K562 (cell line): ENCODE data around the gene GCNT4. TPM values are rescaled to one million over a fixed set of nuclear protein-coding genes. Genes with fewer than 3 reads are reported as not detected.

ENCODE experiments used
- ATAC-seq: fragments of 200-7000 bp; cut with Tn5 transposase; 3 replicates; pipeline ENCODE4 v1.9.1; 2020; ENCODE audit warnings: moderate library complexity
- BruUV-seq: library from RNA; stranded (reverse); fragments of 400-500 nt; replicated peaks from 2 replicates; lab custom pipeline; 2021; lab: Mats Ljungman, UMichigan
- CTCF ChIA-PET: fragments of 300-600 bp; formaldehyde crosslinking; extraction: SDS; loops from one replicate; lab custom pipeline; 2021; ENCODE audit warnings: low intra/inter-chr PET ratio; lab: Yijun Ruan, JAX
- POLR2A ChIA-PET: fragments of 300-600, 350-650 bp; sonication (Branson Sonifier 250); formaldehyde crosslinking; extraction: SDS; loops from one replicate; lab custom pipeline; 2021; ENCODE audit warnings: antibody characterized with exemption, inconsistent platforms; lab: Yijun Ruan, JAX
- DNase-seq, 4 experiments: peaks; one replicate each; pipeline versions ENCODE4 v3.0.0 to v3.0.0-alpha.2; 2011 to 2018; ENCODE audit warnings: low spot score in 3 of 4, mixed read lengths in 3 of 4; ENCODE audit errors: extremely low read depth in 1 of 4
- FAIRE-seq: peaks from 2 replicates; lab custom pipeline; 2011; peaks lifted over from hg19 to GRCh38; lab: Jason Lieb, UNC
- H2AFZ ChIP-seq: 2 replicates; pipeline ENCODE4 v1.6.0; 2011; ENCODE audit warnings: low read depth, low read length, control low read depth, inconsistent platforms
- H3K27ac ChIP-seq: fragments of 200-600 bp; 3 replicates; pipeline ENCODE4 v1.8.0; 2011; ENCODE audit warnings: low read depth, mild to moderate bottlenecking, control low read depth, inconsistent platforms, low read length, moderate library complexity, mixed read lengths; ENCODE audit errors: extremely low read depth
- H3K27me3 ChIP-seq, 2 experiments: fragments of 300-600 bp in 1 of 2; 2 replicates in 1 of 2; 3 replicates in 1 of 2; pipeline versions ENCODE4 v1.6.0 to v1.8.0; 2011; ENCODE audit warnings: inconsistent platforms in 2 of 2, low read length in 2 of 2, mild to moderate bottlenecking in 1 of 2, mixed read lengths in 1 of 2, moderate library complexity in 1 of 2; ENCODE audit not compliant: control insufficient read depth in 2 of 2, insufficient read depth in 2 of 2
- H3K36me3 ChIP-seq: fragments of 300-600 bp; 3 replicates; pipeline ENCODE4 v1.8.0; 2011; ENCODE audit warnings: mild to moderate bottlenecking, low read length, inconsistent platforms; ENCODE audit not compliant: control insufficient read depth, insufficient read depth
- H3K4me1 ChIP-seq, 2 experiments: fragments of 200-600 bp in 1 of 2; replicated peaks in 1 of 2; 2 replicates in 1 of 2; 3 replicates in 1 of 2; pipeline versions ENCODE4 v1.5.1 to v1.8.0; 2011; ENCODE audit warnings: inconsistent platforms in 2 of 2, low read length in 2 of 2, mild to moderate bottlenecking in 1 of 2, mixed read lengths in 1 of 2, moderate library complexity in 1 of 2; ENCODE audit not compliant: control insufficient read depth in 2 of 2, insufficient read depth in 2 of 2
- H3K4me2 ChIP-seq: 2 replicates; pipeline ENCODE4 v1.6.1; 2011; ENCODE audit warnings: low read length, control low read depth, inconsistent platforms, mixed read lengths; ENCODE audit not compliant: insufficient read depth
- H3K4me3 ChIP-seq: fragments of 200-600 bp; sonication (generic), shearing (Covaris generic); 2 replicates; pipeline ENCODE4 v1.5.1; 2016; ENCODE audit warnings: control low read depth, inconsistent platforms
- H3K79me2 ChIP-seq: fragments of 200-600 bp; 3 replicates; pipeline ENCODE4 v1.8.0; 2011; ENCODE audit warnings: low read length, inconsistent platforms; ENCODE audit not compliant: control insufficient read depth, insufficient read depth
- H3K9ac ChIP-seq, 2 experiments: 2 replicates each; pipeline versions ENCODE4 v1.6.0 to v1.6.1; 2011; ENCODE audit warnings: low read depth in 2 of 2, low read length in 2 of 2, control low read depth in 1 of 2, inconsistent platforms in 1 of 2, mild to moderate bottlenecking in 1 of 2, mixed read lengths in 1 of 2; ENCODE audit not compliant: insufficient read depth in 1 of 2
- H3K9me1 ChIP-seq: one replicate; pipeline ENCODE4 v1.6.0; 2011; ENCODE audit warnings: inconsistent platforms, mild to moderate bottlenecking, low read length, moderate library complexity; ENCODE audit not compliant: control insufficient read depth, insufficient read depth
- H3K9me3 ChIP-seq: replicated peaks from 2 replicates; pipeline ENCODE4 v1.5.1; 2011; ENCODE audit warnings: low read depth, low read length, inconsistent platforms; ENCODE audit not compliant: control insufficient read depth, insufficient read depth
- H4K20me1 ChIP-seq: replicated peaks from 2 replicates; pipeline ENCODE4 v1.6.1; 2011; ENCODE audit warnings: low read length, inconsistent platforms, mixed read lengths; ENCODE audit not compliant: control insufficient read depth, insufficient read depth
- BDP1 ChIP-seq: IDR thresholded peaks from 3 replicates; pipeline ENCODE4 v1.6.1; 2011; ENCODE audit not compliant: insufficient read length, insufficient read depth
- CHD2 ChIP-seq: IDR thresholded peaks from 2 replicates; pipeline ENCODE4 v1.6.1; 2011; ENCODE audit warnings: low read depth, low read length
- HDAC1 ChIP-seq, 2 experiments: fragments of 450-650 bp; IDR thresholded peaks; 2 replicates each; pipeline ENCODE4 v1.6.1; 2016 to 2017; ENCODE audit warnings: inconsistent platforms in 1 of 2, mild to moderate bottlenecking in 1 of 2, moderate library complexity in 1 of 2
- HDGF ChIP-seq: fragments of 450-650 bp; IDR thresholded peaks from 2 replicates; pipeline ENCODE4 v1.6.1; 2016
- RBM17 ChIP-seq: fragments of 200-400 bp; formaldehyde crosslinking; IDR thresholded peaks from 2 replicates; pipeline ENCODE4 v1.6.1; 2017; ENCODE audit warnings: low read depth, mild to moderate bottlenecking, low read length, borderline replicate concordance
- ZNF75A ChIP-seq: fragments of 450-650 bp; formaldehyde crosslinking; IDR thresholded peaks from 2 replicates; pipeline ENCODE4 v1.4.0; 2020; ENCODE audit warnings: mild to moderate bottlenecking
- WGBS: fragments of 100-300 bp; shearing (Covaris generic); methylation state at CpG from one replicate; pipeline ENCODE4 v1.1.6; 2016; ENCODE audit warnings: low coverage, mixed read lengths; ENCODE audit not compliant: insufficient coverage; ENCODE audit errors: missing lambda C conversion rate; 5-methylcytosine and 5-hydroxymethylcytosine counted together
- in situ Hi-C: fragments of 300-500 bp; cut with MboI; formaldehyde crosslinking; loops from 4 replicates; pipeline ENCODE4 v1.15.0; 2018; ENCODE audit warnings: inconsistent platforms, mixed read lengths
- intact Hi-C: fragments of 100-400 bp; cut with micrococcal nuclease; formaldehyde crosslinking; loops from 2 replicates; pipeline ENCODE4 v1.14.2; 2022
- polyA plus RNA-seq, 8 experiments: library from polyadenylated mRNA; depleted of rRNA in 4 of 8; stranded (reverse) in 5 of 8; unstranded in 3 of 8; fragments of >200 nt; fragmentation: Nextera tagmentation in 2 of 8; fragmentation: Illumina TruSeq in 1 of 8; extraction: Ambion mirVana in 2 of 8; extraction: Trizol in 1 of 8; gene quantifications; 2 replicates each; pipeline versions ENCODE4 v1.2.1 to v1.2.3, GENCODE V29; 2011 to 2014; ENCODE audit warnings: inconsistent platforms in 1 of 8, missing spikeins in 1 of 8
- total RNA-seq, 7 experiments: library from RNA; depleted of rRNA in 6 of 7; stranded (reverse); fragments of >200 nt in 6 of 7; fragmentation: Illumina TruSeq in 2 of 7; extraction: Trizol in 2 of 7; gene quantifications; 2 replicates each; pipeline versions ENCODE4 v1.2.1 to v1.2.3, GENCODE V29; 2011 to 2021; ENCODE audit warnings: low replicate concordance in 1 of 7
- TF ChIP-seq, protein P1 (sequence below): sonication (generic); formaldehyde crosslinking; IDR thresholded peaks from 2 replicates; pipeline ENCODE4 v1.8.1; 2023; ENCODE audit warnings: mild to moderate bottlenecking, missing genetic modification reagents
- TF ChIP-seq, protein P2 (sequence below): fragments of 450-650 bp; IDR thresholded peaks from 2 replicates; pipeline ENCODE4 v1.6.1; 2016
- TF ChIP-seq, protein P3 (sequence below): fragments of 250-450 bp; sonication (Bioruptor Pico); IDR thresholded peaks from 2 replicates; pipeline ENCODE4 v1.8.0; 2022; ENCODE audit warnings: moderate library complexity, mild to moderate bottlenecking, inconsistent platforms
- TF ChIP-seq, protein P4 (sequence below): fragments of 450-650 bp; IDR thresholded peaks from 2 replicates; pipeline ENCODE4 v1.6.1; 2016; ENCODE audit warnings: low read depth, mild to moderate bottlenecking, moderate library complexity
- TF ChIP-seq, protein P5 (sequence below): fragments of 250-450 bp; sonication (Bioruptor Pico); IDR thresholded peaks from 2 replicates; pipeline ENCODE4 v1.8.0; 2021; ENCODE audit warnings: moderate library complexity, mild to moderate bottlenecking, inconsistent platforms
- TF ChIP-seq, protein P6 (sequence below), 2 experiments: fragments of 250-450 bp in 1 of 2; fragments of 450-650 bp in 1 of 2; sonication (Bioruptor Pico) in 1 of 2; IDR thresholded peaks; 2 replicates each; pipeline versions ENCODE4 v1.6.1 to v1.8.0; 2016 to 2021; ENCODE audit warnings: mild to moderate bottlenecking in 2 of 2, moderate library complexity in 2 of 2, missing compliant biosample characterization in 1 of 2, missing genetic modification characterization in 1 of 2
- TF ChIP-seq, protein P7 (sequence below): fragments of 250-450 bp; sonication (Bioruptor Pico); IDR thresholded peaks from 2 replicates; pipeline ENCODE4 v1.4.0; 2020; ENCODE audit warnings: mild to moderate bottlenecking, moderate library complexity, borderline replicate concordance

GCNT4 gene
- total and polyA plus RNA-seq, 9 of the 15 experiments (the other 6 are each of a cell fraction or from before 2014, with no cell fraction given): 0.01 TPM; not detected in 8

DNA sequence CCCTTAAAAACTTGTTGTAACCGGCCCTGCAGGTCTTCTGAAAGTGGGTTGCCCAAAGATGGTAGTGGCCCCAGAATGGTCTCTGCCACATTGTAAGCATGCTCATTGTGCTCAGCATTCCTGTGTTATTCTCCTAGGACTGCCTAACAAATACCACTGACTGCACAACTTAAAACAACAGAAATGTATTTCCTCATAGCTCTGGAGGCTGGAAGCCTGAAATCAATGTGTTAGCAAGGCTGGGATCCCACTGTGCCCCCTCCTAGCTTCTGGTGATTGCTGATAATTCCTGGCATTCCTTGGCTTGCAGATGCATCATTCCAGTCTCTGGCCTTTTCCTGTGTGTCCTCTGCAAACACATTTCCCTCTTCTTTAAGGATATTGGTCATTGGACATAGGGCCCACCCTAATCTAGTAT is 3.4 kb upstream of the GCNT4 start:
- WGBS: 0% methylated on average over 1 of the region's 1 CpG
- H3K79me2 ChIP-seq: no peaks in the 10 kb centered on the region
- no peak for ATAC-seq
- TF ChIP-seq, protein P1, sequence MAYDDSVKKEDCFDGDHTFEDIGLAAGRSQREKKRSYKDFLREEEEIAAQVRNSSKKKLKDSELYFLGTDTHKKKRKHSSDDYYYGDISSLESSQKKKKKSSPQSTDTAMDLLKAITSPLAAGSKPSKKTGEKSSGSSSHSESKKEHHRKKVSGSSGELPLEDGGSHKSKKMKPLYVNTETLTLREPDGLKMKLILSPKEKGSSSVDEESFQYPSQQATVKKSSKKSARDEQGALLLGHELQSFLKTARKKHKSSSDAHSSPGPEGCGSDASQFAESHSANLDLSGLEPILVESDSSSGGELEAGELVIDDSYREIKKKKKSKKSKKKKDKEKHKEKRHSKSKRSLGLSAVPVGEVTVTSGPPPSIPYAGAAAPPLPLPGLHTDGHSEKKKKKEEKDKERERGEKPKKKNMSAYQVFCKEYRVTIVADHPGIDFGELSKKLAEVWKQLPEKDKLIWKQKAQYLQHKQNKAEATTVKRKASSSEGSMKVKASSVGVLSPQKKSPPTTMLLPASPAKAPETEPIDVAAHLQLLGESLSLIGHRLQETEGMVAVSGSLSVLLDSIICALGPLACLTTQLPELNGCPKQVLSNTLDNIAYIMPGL (CRISPR knock-in tag): no peak
- TF ChIP-seq RBM17: no peak
- TF ChIP-seq HDGF: no peak
- no peak for TF ChIP-seq HDAC1 (IDR thresholded peaks at IDR 0.05)
- TF ChIP-seq, protein P2, sequence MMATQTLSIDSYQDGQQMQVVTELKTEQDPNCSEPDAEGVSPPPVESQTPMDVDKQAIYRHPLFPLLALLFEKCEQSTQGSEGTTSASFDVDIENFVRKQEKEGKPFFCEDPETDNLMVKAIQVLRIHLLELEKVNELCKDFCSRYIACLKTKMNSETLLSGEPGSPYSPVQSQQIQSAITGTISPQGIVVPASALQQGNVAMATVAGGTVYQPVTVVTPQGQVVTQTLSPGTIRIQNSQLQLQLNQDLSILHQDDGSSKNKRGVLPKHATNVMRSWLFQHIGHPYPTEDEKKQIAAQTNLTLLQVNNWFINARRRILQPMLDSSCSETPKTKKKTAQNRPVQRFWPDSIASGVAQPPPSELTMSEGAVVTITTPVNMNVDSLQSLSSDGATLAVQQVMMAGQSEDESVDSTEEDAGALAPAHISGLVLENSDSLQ: no peak
- TF ChIP-seq, protein P3, sequence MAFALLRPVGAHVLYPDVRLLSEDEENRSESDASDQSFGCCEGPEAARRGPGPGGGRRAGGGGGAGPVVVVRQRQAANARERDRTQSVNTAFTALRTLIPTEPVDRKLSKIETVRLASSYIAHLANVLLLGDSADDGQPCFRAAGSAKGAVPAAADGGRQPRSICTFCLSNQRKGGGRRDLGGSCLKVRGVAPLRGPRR (CRISPR knock-in tag): no peak
- no peak for TF ChIP-seq CHD2
- no peak for TF ChIP-seq BDP1
- TF ChIP-seq, protein P4, sequence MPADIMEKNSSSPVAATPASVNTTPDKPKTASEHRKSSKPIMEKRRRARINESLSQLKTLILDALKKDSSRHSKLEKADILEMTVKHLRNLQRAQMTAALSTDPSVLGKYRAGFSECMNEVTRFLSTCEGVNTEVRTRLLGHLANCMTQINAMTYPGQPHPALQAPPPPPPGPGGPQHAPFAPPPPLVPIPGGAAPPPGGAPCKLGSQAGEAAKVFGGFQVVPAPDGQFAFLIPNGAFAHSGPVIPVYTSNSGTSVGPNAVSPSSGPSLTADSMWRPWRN: no peak
- TF ChIP-seq, protein P5, sequence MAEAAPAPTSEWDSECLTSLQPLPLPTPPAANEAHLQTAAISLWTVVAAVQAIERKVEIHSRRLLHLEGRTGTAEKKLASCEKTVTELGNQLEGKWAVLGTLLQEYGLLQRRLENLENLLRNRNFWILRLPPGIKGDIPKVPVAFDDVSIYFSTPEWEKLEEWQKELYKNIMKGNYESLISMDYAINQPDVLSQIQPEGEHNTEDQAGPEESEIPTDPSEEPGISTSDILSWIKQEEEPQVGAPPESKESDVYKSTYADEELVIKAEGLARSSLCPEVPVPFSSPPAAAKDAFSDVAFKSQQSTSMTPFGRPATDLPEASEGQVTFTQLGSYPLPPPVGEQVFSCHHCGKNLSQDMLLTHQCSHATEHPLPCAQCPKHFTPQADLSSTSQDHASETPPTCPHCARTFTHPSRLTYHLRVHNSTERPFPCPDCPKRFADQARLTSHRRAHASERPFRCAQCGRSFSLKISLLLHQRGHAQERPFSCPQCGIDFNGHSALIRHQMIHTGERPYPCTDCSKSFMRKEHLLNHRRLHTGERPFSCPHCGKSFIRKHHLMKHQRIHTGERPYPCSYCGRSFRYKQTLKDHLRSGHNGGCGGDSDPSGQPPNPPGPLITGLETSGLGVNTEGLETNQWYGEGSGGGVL (CRISPR knock-in tag): no peak
- TF ChIP-seq, protein P6, sequence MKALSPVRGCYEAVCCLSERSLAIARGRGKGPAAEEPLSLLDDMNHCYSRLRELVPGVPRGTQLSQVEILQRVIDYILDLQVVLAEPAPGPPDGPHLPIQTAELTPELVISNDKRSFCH (CRISPR knock-in tag; IDR thresholded peaks at IDR 0.05): no peak
- TF ChIP-seq, protein P6 (tag; IDR thresholded peaks at IDR 0.05): no peak
- TF ChIP-seq, protein P7, sequence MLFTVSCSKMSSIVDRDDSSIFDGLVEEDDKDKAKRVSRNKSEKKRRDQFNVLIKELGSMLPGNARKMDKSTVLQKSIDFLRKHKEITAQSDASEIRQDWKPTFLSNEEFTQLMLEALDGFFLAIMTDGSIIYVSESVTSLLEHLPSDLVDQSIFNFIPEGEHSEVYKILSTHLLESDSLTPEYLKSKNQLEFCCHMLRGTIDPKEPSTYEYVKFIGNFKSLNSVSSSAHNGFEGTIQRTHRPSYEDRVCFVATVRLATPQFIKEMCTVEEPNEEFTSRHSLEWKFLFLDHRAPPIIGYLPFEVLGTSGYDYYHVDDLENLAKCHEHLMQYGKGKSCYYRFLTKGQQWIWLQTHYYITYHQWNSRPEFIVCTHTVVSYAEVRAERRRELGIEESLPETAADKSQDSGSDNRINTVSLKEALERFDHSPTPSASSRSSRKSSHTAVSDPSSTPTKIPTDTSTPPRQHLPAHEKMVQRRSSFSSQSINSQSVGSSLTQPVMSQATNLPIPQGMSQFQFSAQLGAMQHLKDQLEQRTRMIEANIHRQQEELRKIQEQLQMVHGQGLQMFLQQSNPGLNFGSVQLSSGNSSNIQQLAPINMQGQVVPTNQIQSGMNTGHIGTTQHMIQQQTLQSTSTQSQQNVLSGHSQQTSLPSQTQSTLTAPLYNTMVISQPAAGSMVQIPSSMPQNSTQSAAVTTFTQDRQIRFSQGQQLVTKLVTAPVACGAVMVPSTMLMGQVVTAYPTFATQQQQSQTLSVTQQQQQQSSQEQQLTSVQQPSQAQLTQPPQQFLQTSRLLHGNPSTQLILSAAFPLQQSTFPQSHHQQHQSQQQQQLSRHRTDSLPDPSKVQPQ (CRISPR knock-in tag): no peak
- TF ChIP-seq ZNF75A (CRISPR knock-in tag): no peak

More for the DNA sequence above, 3.4 kb upstream of the GCNT4 start:
- H3K9ac ChIP-seq: no peak overlapping the region
- DNase-seq (no peak), FAIRE-seq (no peak)
- no peak overlapping the region for H2AFZ ChIP-seq
- no peaks in the 10 kb centered on the region for H3K36me3 ChIP-seq
- no peaks in the 10 kb centered on the region for H4K20me1 ChIP-seq
- no peak overlapping the region for H3K4me2 ChIP-seq
- no peak overlapping the region for H3K27ac ChIP-seq
- no peaks in the 10 kb centered on the region for H3K9me1 ChIP-seq
- H3K4me3 ChIP-seq: no peak overlapping the region
- peaks cover 16 to 33% of the 10 kb centered on the region in 2 experiments for H3K27me3 ChIP-seq
- peaks cover 0 to 16% of the 10 kb centered on the region in 2 experiments; a peak in 3 of 5 replicates for H3K4me1 ChIP-seq
- no peaks in the 10 kb centered on the region for H3K9me3 ChIP-seq
- CTCF ChIA-PET: no interaction called here
- POLR2A ChIA-PET: interaction anchor here (0.7 kb wide), 1 partner anchor 16 kb away, joined by 4 read pairs; no protein-coding TSS in a partner anchor
- in situ Hi-C loops: no loop called here
- intact Hi-C loops: no loop called here
- no TSS peak for BruUV-seq
